ENCODE results near the gene CFL1. TPM values are rescaled to one million over a fixed set of nuclear protein-coding genes. Genes with fewer than 3 reads are reported as not detected.
"Not testable (repeated sequence)": the region's sequence is repeated elsewhere in the genome, so short reads cannot be mapped to it uniquely, and the experiment has no call there.

Gene CFL1
- total RNA-seq, 1 donor from 2014 or later, result 947 TPM

GRCh38 chr11:65834202-65834601 lies 23.8 kb downstream of the CFL1 start:
- H3K27ac Mint-ChIP-seq, result no peak overlapping the region
- H3K36me3 Mint-ChIP-seq, result no peaks in the 10 kb centered on the region
- H3K27me3 Mint-ChIP-seq, result peaks cover 23% of the 10 kb centered on the region
- TF ChIP-seq CTCF (conservative IDR thresholded peaks at IDR 0.05), result no peak
- no peak overlapping the region for H3K4me3 Mint-ChIP-seq
- peaks cover 4% of the 10 kb centered on the region for H3K9me3 Mint-ChIP-seq
- DNase-seq (ENCODE audit: extremely low spot score, unreplicated experiment), result no peak
- H3K4me1 Mint-ChIP-seq (ENCODE audit: unreplicated experiment), result peaks cover 19% of the 10 kb centered on the region

- Mint-ChIP-seq H3K9me3 (peaks cover 4% of the 10 kb centered on the region), H3K4me3 (no peak within 1 kb of the TSS), H3K27ac (peak within 1 kb of the TSS; percentile 2), H3K36me3 (no peaks in the 10 kb centered on the region), H3K27me3 (peaks cover 23% of the 10 kb centered on the region), H3K4me1 (ENCODE audit: unreplicated experiment) (peaks cover 19% of the 10 kb centered on the region)
- no peak for TF ChIP-seq CTCF (conservative IDR thresholded peaks at IDR 0.05)
- DNase-seq (ENCODE audit: extremely low spot score, unreplicated experiment), result peak; percentile 96
Measured at GRCh38 chr11:65833297-65834030, 24.5 kb downstream of the CFL1 start, which contains the start of gene SNX32. Gene SNX32, plus strand, starts transcription at chr11:65833963. Its CDS starts 103 bp downstream, at chr11:65834066.

- H3K36me3 Mint-ChIP-seq; H3K27ac Mint-ChIP-seq; DNase-seq (ENCODE audit: extremely low spot score, unreplicated experiment); H3K9me3 Mint-ChIP-seq: not testable (repeated sequence)
- H3K4me1 Mint-ChIP-seq (ENCODE audit: unreplicated experiment), result peaks cover 19% of the 10 kb centered on the region
- H3K4me3 Mint-ChIP-seq, result peak overlapping the region; percentile 72
- H3K27me3 Mint-ChIP-seq, result peaks cover 23% of the 10 kb centered on the region
Measured at GRCh38 chr11:65832231-65832630, 25.7 kb downstream of the CFL1 start.

GRCh38 chr11:65829459-65829858 lies 28.5 kb downstream of the CFL1 start:
- DNase-seq (ENCODE audit: extremely low spot score, unreplicated experiment), result no peak
- Mint-ChIP-seq H3K27ac (no peak overlapping the region), H3K27me3 (peaks cover 23% of the 10 kb centered on the region), H3K9me3 (peaks cover 4% of the 10 kb centered on the region), H3K36me3 (no peaks in the 10 kb centered on the region), H3K4me1 (ENCODE audit: unreplicated experiment) (peaks cover 19% of the 10 kb centered on the region), H3K4me3 (no peak overlapping the region)
- TF ChIP-seq CTCF (conservative IDR thresholded peaks at IDR 0.05), result no peak

GRCh38 chr11:65826984-65827735 lies 30.8 kb downstream of the CFL1 start:
- H3K27ac Mint-ChIP-seq, result peak overlapping the region; percentile 24
- H3K4me1 Mint-ChIP-seq (ENCODE audit: unreplicated experiment), result peaks cover 13% of the 10 kb centered on the region
- H3K9me3 Mint-ChIP-seq, result no peaks in the 10 kb centered on the region
- H3K36me3 Mint-ChIP-seq, result no peaks in the 10 kb centered on the region
- no peak for TF ChIP-seq CTCF (conservative IDR thresholded peaks at IDR 0.05)
- H3K27me3 Mint-ChIP-seq, result peaks cover 17% of the 10 kb centered on the region
- H3K4me3 Mint-ChIP-seq, result no peak overlapping the region
- DNase-seq (ENCODE audit: extremely low spot score, unreplicated experiment), result no peak
